ENCODE data around the gene PCSK7.

- TF ChIP-seq CTCF (IDR thresholded peaks at IDR 0.05) (no peak), POLR2A (IDR thresholded peaks at IDR 0.05) (no peak)
Observed at GRCh38 chr11:117265745-117266144, 33.9 kb upstream of the PCSK7 start.
